NT2/D1 (cell line): ENCODE results near the gene ANKRD13B.
"Not testable (repeated sequence)": the region's sequence is repeated elsewhere in the genome, so short reads cannot be mapped to it uniquely, and the experiment has no call there.

Experiments used
- DNase-seq: peaks from one replicate; pipeline ENCODE4 v3.0.0-alpha.2; 2011; ENCODE audit warnings: low read depth, low spot score
- H3K27me3 ChIP-seq: 2 replicates; pipeline ENCODE4 v1.6.0; 2011; ENCODE audit warnings: mild to moderate bottlenecking; ENCODE audit not compliant: insufficient read length, insufficient read depth
- H3K36me3 ChIP-seq: 2 replicates; pipeline ENCODE4 v1.6.1; 2011; ENCODE audit warnings: mild to moderate bottlenecking, low read length, mixed read lengths; ENCODE audit not compliant: insufficient read depth, insufficient read length
- H3K4me1 ChIP-seq: 2 replicates; pipeline ENCODE4 v1.5.1; 2011; ENCODE audit not compliant: insufficient read depth, insufficient read length
- H3K4me3 ChIP-seq: 2 replicates; pipeline ENCODE4 v1.5.1; 2011; ENCODE audit warnings: low read depth; ENCODE audit not compliant: insufficient read length
- H3K9ac ChIP-seq: 2 replicates; pipeline ENCODE4 v1.6.0; 2011; ENCODE audit warnings: low read depth; ENCODE audit not compliant: insufficient read length
- H3K9me3 ChIP-seq: 2 replicates; pipeline ENCODE4 v1.5.1; 2011; ENCODE audit warnings: mild to moderate bottlenecking, low read length; ENCODE audit not compliant: insufficient read depth
- SUZ12 ChIP-seq: IDR thresholded peaks from 2 replicates; pipeline ENCODE4 v1.6.1; 2011; ENCODE audit not compliant: insufficient read length, insufficient read depth; ENCODE audit errors: extremely low read depth
- YY1 ChIP-seq: IDR thresholded peaks from 2 replicates; pipeline ENCODE4 v1.6.1; 2011; ENCODE audit not compliant: insufficient read length, insufficient read depth
- ZNF274 ChIP-seq: IDR thresholded peaks from 2 replicates; pipeline ENCODE4 v1.6.1; 2011; ENCODE audit warnings: mild to moderate bottlenecking, low read depth, low read length

The ANKRD13B gene

DNA sequence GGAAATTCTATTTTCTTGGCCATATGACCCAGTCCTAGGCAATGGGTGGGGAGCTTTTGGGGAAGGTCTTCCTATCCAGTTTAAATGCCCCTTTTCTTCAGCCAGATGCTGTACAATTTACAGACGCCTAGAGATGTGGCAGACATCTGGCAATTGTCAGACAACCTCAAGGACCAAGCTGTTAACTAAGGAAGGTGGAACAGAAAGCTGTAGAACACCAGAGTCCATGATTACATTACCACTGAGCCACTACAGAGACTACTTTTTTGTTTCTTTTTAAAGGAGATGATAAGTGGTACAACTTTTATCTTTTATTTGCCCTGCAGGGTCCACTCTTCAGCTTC lies 50.9 kb downstream of the ANKRD13B start:
- Histone ChIP-seq H3K27me3 (no peaks in the 10 kb centered on the region), H3K9me3 (no peaks in the 10 kb centered on the region), H3K9ac (no peak overlapping the region), H3K4me1 (peaks cover 2% of the 10 kb centered on the region), H3K4me3 (no peak overlapping the region), H3K36me3 (peaks cover 3% of the 10 kb centered on the region)
- TF ChIP-seq YY1 = no peak
- no peak for TF ChIP-seq ZNF274
- TF ChIP-seq SUZ12 = no peak
- DNase-seq = no peak

DNA sequence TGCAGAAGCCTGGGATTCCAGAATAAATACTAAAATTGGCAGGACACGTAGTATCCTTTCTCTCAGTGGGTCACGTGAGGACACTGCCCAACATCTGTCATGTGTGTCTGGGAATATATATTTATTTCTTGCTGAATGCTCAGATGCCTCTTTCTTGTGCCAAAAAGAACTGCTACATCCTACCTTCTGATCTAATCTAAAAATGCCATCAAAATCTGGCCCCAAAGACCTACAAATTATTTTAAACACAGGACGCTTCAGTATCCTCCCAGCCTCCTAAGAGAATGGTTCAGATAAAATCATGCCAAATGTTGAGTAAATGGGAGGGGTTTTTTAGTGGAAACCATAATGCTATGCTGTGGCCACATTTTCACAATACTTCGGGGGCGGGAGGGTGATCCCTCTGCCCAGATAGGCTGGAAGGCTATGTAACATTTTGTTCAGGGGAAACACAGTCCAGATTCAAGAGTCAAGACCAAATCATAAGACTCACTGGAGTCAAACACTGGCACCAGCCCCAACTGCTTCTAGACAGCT lies 52.7 kb downstream of the ANKRD13B start:
- H3K36me3 ChIP-seq = peaks cover 8% of the 10 kb centered on the region
- H3K4me3 ChIP-seq = no peak overlapping the region
- H3K4me1 ChIP-seq = peaks cover 2% of the 10 kb centered on the region
- H3K9me3 ChIP-seq = no peaks in the 10 kb centered on the region
- no peaks in the 10 kb centered on the region for H3K27me3 ChIP-seq
- no peak for DNase-seq
- H3K9ac ChIP-seq = no peak overlapping the region
- TF ChIP-seq SUZ12 (no peak), ZNF274 (no peak), YY1 (no peak)

DNA sequence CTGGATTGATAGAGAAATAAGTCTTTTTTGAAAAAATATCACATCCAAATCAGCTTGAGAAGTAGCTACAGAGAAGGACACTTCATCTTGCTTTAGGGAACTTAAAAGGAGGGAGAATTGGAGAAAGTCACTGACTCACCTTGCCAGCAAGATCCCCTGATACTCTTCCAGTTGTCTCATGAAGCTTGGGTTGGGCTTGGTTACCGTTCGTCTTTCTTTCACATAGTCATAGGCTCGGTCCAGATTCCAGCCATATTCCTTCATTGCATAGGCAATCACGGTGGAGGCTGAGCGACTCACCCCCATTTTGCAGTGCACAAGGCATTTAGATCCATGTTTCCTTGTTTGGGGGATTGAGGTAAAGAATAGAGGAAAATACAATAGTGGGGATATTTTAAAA lies 55.1 kb downstream of the ANKRD13B start:
- Histone ChIP-seq H3K4me3 (no peak overlapping the region), H3K27me3 (no peaks in the 10 kb centered on the region), H3K9ac (no peak overlapping the region), H3K4me1 (no peaks in the 10 kb centered on the region), H3K9me3 (no peaks in the 10 kb centered on the region), H3K36me3 (peaks cover 8% of the 10 kb centered on the region)
- no peak for DNase-seq
- TF ChIP-seq SUZ12 (no peak), YY1 (no peak)

DNA sequence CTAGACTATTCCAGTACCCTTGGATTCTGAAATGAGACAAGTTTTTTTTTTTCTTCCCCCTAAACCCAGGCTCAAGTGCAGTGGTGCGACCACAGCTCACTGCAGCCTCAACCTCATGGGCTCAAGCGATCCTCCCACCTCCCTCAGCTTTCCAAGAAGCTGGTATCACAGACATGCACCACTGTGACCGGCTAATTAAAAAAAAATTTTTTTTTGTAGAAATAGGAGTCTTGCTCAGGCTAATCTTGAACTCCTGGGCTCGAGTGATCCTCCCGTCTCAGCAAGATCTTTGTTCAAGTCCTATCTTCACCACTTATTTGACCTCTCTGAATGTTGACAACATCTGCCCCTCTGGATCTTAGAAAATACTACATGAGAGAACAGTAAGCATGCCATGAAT lies 56.4 kb downstream of the ANKRD13B start:
- TF ChIP-seq YY1 = no peak
- TF ChIP-seq SUZ12 = no peak
- no peak for TF ChIP-seq ZNF274
- no peak for DNase-seq
- Histone ChIP-seq H3K4me3 (no peak overlapping the region), H3K27me3 (no peaks in the 10 kb centered on the region), H3K9me3 (no peaks in the 10 kb centered on the region), H3K9ac (no peak overlapping the region), H3K36me3 (peaks cover 8% of the 10 kb centered on the region), H3K4me1 (no peaks in the 10 kb centered on the region)

DNA sequence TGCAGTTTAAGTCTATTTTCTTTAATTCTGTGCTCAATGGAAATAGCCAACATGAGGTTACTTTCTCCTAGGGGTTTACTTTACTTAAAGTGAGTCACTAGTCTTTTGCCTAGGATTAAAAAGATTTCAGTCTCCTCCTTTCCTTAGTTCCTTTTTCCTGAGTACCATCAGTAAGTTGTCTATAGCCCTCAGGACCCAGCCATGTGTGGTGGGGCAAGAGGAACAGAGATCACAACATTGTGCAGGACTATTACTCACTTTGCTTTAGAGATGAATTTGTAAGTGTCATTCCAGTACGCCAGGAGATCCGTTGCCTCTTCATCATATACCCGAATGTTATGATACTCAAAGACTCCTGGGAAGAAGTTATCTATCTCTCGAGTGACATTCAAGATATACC lies 57.5 kb downstream of the ANKRD13B start:
- Histone ChIP-seq H3K9ac (no peak overlapping the region), H3K36me3 (peaks cover 8% of the 10 kb centered on the region), H3K27me3 (no peaks in the 10 kb centered on the region), H3K9me3 (no peaks in the 10 kb centered on the region), H3K4me1 (no peaks in the 10 kb centered on the region), H3K4me3 (no peak overlapping the region)
- no peak for TF ChIP-seq SUZ12
- no peak for TF ChIP-seq ZNF274
- no peak for TF ChIP-seq YY1
- no peak for DNase-seq

DNA sequence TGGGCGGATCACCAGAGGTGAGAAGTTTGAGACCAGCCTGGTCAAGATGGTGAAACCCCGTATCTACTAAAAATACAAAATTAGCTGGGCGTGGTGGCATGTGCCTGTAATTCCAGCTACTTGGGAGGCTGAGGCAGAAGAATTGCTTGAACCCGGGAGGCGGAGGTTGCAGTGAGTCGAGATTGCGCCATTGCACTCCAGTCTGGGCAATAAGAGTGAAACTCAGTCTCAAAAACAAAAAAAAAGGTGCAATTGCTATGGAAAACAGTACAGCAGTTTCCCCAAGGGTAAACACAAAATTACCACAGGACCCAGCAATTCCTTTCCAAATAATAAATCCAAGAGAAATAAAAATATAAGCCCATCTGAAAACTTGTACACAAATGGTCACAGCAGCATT lies 59.0 kb downstream of the ANKRD13B start:
- DNase-seq, H3K4me1 ChIP-seq, H3K36me3 ChIP-seq: not testable (repeated sequence)

DNA sequence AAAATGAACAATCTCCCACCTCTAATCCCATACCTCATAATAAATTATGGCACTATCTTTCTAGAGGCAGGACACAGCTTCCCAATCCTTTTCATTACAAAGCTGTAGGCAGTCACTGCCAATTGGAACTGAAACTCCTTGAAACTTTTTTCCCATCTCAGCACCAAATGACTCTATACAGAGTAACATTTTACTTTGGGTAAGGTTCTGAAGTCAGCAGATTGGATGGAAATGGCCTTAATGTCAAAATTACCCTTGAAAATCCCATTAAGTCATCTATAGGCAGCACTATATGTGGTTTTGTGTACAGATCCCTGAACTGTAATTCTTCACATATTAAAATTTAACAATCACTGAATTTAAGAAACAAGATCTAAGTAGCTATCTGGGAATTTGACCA lies 60.0 kb downstream of the ANKRD13B start:
- H3K4me3 ChIP-seq = no peak overlapping the region
- no peak for TF ChIP-seq SUZ12
- no peak for TF ChIP-seq YY1
- no peak for TF ChIP-seq ZNF274
- DNase-seq = no peak
- no peaks in the 10 kb centered on the region for H3K9me3 ChIP-seq
- no peak overlapping the region for H3K9ac ChIP-seq
- peaks cover 7% of the 10 kb centered on the region for H3K36me3 ChIP-seq
- no peaks in the 10 kb centered on the region for H3K27me3 ChIP-seq
- no peaks in the 10 kb centered on the region for H3K4me1 ChIP-seq

More for the DNA sequence above, 59.0 kb downstream of the ANKRD13B start:
- not testable (repeated sequence) for H3K9ac ChIP-seq, H3K4me3 ChIP-seq, H3K9me3 ChIP-seq, H3K27me3 ChIP-seq

DNA sequence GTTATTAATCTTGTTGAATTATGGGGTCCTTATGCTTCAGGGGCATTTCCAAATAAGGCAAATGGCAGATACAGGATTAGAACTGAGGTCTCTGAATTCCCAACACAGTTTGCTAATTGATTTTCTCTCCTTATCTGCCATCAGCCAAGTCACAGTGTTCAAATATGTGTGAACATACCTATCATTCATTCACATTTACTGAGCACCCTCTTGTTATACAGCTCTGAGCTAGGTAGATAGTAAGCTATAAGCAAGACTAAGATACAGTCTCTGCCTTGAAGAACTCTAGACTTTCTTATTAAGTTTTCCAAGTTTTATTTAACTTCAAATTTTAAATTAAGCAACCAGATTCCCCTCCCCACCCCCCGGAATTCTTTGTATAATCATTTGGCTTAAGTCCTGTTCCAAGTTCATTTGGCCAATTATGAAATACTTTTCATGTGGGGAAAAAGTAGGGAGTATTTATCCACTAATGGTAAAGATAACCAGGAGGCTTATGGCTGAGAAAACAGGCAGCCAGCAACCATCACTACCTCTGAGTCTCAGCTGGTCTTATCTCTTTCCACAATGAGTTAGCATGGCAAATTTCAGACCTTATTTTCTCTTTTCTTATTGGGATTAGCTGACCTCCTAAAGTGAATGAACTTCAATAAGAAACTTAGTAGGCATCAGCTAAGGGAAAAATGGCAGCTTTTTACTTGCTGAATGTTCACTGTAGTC lies 61.2 kb downstream of the ANKRD13B start:
- Histone ChIP-seq H3K27me3 (no peaks in the 10 kb centered on the region), H3K9me3 (no peaks in the 10 kb centered on the region), H3K4me1 (no peaks in the 10 kb centered on the region), H3K4me3 (no peak overlapping the region), H3K9ac (no peak overlapping the region), H3K36me3 (peaks cover 5% of the 10 kb centered on the region)
- TF ChIP-seq YY1 = no peak
- no peak for DNase-seq
